NCI-H1694 treated with DMSO at 0.1 percent for 48 hours (cell line): Measurements from ENCODE around the gene CT83.

Experiments used
- DNase-seq: peaks from one replicate; lab custom pipeline; 2025; lab: John Stamatoyannopoulos, UW

Gene CT83

GRCh38 chrX:116462822-116463221, at the start of gene CT83:
TSS of gene CT83 (minus strand) at chrX:116462976. CDS start at chrX:116462856, 120 bp downstream.
- no peak for DNase-seq

GRCh38 chrX:116499780-116500179, 37.0 kb upstream of the CT83 start:
- no peak for DNase-seq

- no peak for DNase-seq
These were observed 30.5 kb upstream of the CT83 start for GRCh38 chrX:116493271-116493670.

- peak; percentile 0 for DNase-seq
These were observed 27.3 kb upstream of the CT83 start for GRCh38 chrX:116490104-116490503.

- DNase-seq: no peak
These were observed 17.3 kb upstream of the CT83 start for GRCh38 chrX:116480059-116480458.

GRCh38 chrX:116449156-116449555, 13.6 kb downstream of the CT83 start:
- DNase-seq: no peak

GRCh38 chrX:116436358-116436816, 26.4 kb downstream of the CT83 start, which contains the start of gene SLC6A14:
TSS of gene SLC6A14 (plus strand) at chrX:116436606. CDS start at chrX:116436710, 104 bp downstream.
- DNase-seq: no peak

GRCh38 chrX:116435597-116435996, 27.2 kb downstream of the CT83 start:
- DNase-seq: no peak

GRCh38 chrX:116427978-116428377, 34.8 kb downstream of the CT83 start:
- no peak for DNase-seq

GRCh38 chrX:116417968-116418367, 44.8 kb downstream of the CT83 start:
- no peak for DNase-seq

- no peak for DNase-seq
These were observed 45.6 kb downstream of the CT83 start for GRCh38 chrX:116417214-116417613.

GRCh38 chrX:116413273-116413672, 49.5 kb downstream of the CT83 start:
- no peak for DNase-seq
